PFSK-1 (cell line): ENCODE data around the gene MESD.

Experiments
- FOXP2 ChIP-seq: optimal IDR thresholded peaks from 2 replicates; pipeline ENCODE3; 2011; ENCODE audit warnings: borderline replicate concordance, control low read depth, inconsistent platforms; ENCODE audit not compliant: insufficient read depth; ENCODE audit errors: extremely low read length, extremely low read depth
- POLR2AphosphoS5 ChIP-seq: IDR thresholded peaks from 2 replicates; pipeline ENCODE4 v1.6.1; 2012; ENCODE audit warnings: low read depth, mild to moderate bottlenecking, control low read depth, low read length, moderate library complexity
- REST ChIP-seq, 2 experiments: IDR thresholded peaks; 2 replicates each; pipeline versions ENCODE4 v1.6.1 to v1.8.0; 2011 to 2012; ENCODE audit warnings: low read depth in 2 of 2, low read length in 2 of 2, control low read depth in 1 of 2, inconsistent platforms in 1 of 2, mild to moderate bottlenecking in 1 of 2, moderate library complexity in 1 of 2; ENCODE audit not compliant: insufficient read depth in 1 of 2
- SIN3A ChIP-seq: IDR thresholded peaks from 2 replicates; pipeline ENCODE4 v1.6.1; 2012; ENCODE audit warnings: mild to moderate bottlenecking, low read length, moderate library complexity, borderline replicate concordance; ENCODE audit not compliant: insufficient read depth
- TAF1 ChIP-seq: IDR thresholded peaks from 2 replicates; pipeline ENCODE4 v1.6.1; 2012; ENCODE audit warnings: low read length, control low read depth, borderline replicate concordance; ENCODE audit not compliant: insufficient read depth

MESD gene

GRCh38 chr15:80940331-80940730 is 49.3 kb downstream of the MESD start:
- TF ChIP-seq REST (IDR thresholded peaks at IDR 0.05; ENCODE audit: insufficient read depth in 1 of 2, low read depth in 2 of 2, low read length in 2 of 2) (no peak), TAF1 (no peak), FOXP2 (no peak), SIN3A (no peak), POLR2AphosphoS5 (no peak)

- TF ChIP-seq TAF1 (no peak), POLR2AphosphoS5 (no peak), FOXP2 (no peak), SIN3A (no peak), REST (IDR thresholded peaks at IDR 0.05; ENCODE audit: insufficient read depth in 1 of 2, low read depth in 2 of 2, low read length in 2 of 2) (no peak)
These were observed 50.4 kb downstream of the MESD start for GRCh38 chr15:80939216-80939615.

GRCh38 chr15:80937718-80938117 is 51.9 kb downstream of the MESD start:
- TF ChIP-seq POLR2AphosphoS5 (no peak), SIN3A (no peak), FOXP2 (no peak), TAF1 (no peak), REST (IDR thresholded peaks at IDR 0.05; ENCODE audit: insufficient read depth in 1 of 2, low read depth in 2 of 2, low read length in 2 of 2) (no peak)

- TF ChIP-seq FOXP2 (no peak), TAF1 (no peak), REST (IDR thresholded peaks at IDR 0.05; ENCODE audit: insufficient read depth in 1 of 2, low read depth in 2 of 2, low read length in 2 of 2) (no peak), POLR2AphosphoS5 (no peak), SIN3A (no peak)
These were observed 53.1 kb downstream of the MESD start for GRCh38 chr15:80936288-80937078.
